SK-N-MC (cell line): ENCODE measurements around the gene C4orf50.
A peak's percentile ranks its signal among the peaks of the same experiment; 100 is the strongest.

Experiments used
- DNase-seq: peaks from one replicate; pipeline ENCODE4 v3.0.0-alpha.2; 2011; ENCODE audit warnings: low read depth, low spot score
- H3K27ac ChIP-seq: fragments of 200-600 bp; sonication (generic); 2 replicates; pipeline ENCODE4 v1.5.1; 2016; ENCODE audit warnings: mixed run types
- H3K36me3 ChIP-seq: fragments of 200-600 bp; sonication (generic); 2 replicates; pipeline ENCODE4 v1.6.1; 2017; ENCODE audit warnings: antibody characterized with exemption, low read length, mixed read lengths; ENCODE audit not compliant: insufficient read depth
- H3K4me3 ChIP-seq: fragments of 200-600 bp; sonication (generic); 2 replicates; pipeline ENCODE4 v1.5.1; 2016
- H3K9ac ChIP-seq: fragments of 200-600 bp; sonication (generic); 2 replicates; pipeline ENCODE4 v1.8.0; 2017; ENCODE audit warnings: mixed run types, mixed read lengths; ENCODE audit not compliant: insufficient read length
- H3K9me3 ChIP-seq: fragments of 200-600 bp; sonication (generic); 2 replicates; pipeline ENCODE4 v1.6.1; 2017; ENCODE audit warnings: low read depth, mild to moderate bottlenecking, antibody characterized with exemption, low read length, moderate library complexity, mixed read lengths
- EZH2 ChIP-seq: fragments of 200-600 bp; sonication (generic); IDR thresholded peaks from one replicate; pipeline ENCODE4 v1.6.1; 2017; ENCODE audit warnings: antibody characterized with exemption
- FOXP2 ChIP-seq: optimal IDR thresholded peaks from 2 replicates; pipeline ENCODE3; 2011; ENCODE audit warnings: mild to moderate bottlenecking, moderate library complexity; ENCODE audit not compliant: insufficient read depth; ENCODE audit errors: extremely low read length, control extremely low read depth
- POLR2AphosphoS5 ChIP-seq: IDR thresholded peaks from 2 replicates; pipeline ENCODE4 v1.6.1; 2012; ENCODE audit warnings: mild to moderate bottlenecking, low read depth, low read length, borderline replicate concordance

Gene C4orf50

GRCh38 chr4:5890063-5890727 lies 128.0 kb downstream of the C4orf50 start:
- Histone ChIP-seq H3K27ac (no peak overlapping the region), H3K9ac (no peak overlapping the region), H3K9me3 (no peaks in the 10 kb centered on the region), H3K36me3 (no peaks in the 10 kb centered on the region), H3K4me3 (no peak overlapping the region)
- no peak for DNase-seq
- TF ChIP-seq FOXP2 = no peak
- TF ChIP-seq EZH2 = no peak
- TF ChIP-seq POLR2AphosphoS5 = no peak

- Histone ChIP-seq H3K9me3 (no peaks in the 10 kb centered on the region), H3K9ac (no peak overlapping the region), H3K4me3 (no peak overlapping the region), H3K27ac (no peak overlapping the region), H3K36me3 (no peaks in the 10 kb centered on the region)
- no peak for TF ChIP-seq POLR2AphosphoS5
- no peak for TF ChIP-seq EZH2
- TF ChIP-seq FOXP2 = no peak
- DNase-seq = no peak
Measured at GRCh38 chr4:5889002-5889696, 129.1 kb downstream of the C4orf50 start.

- TF ChIP-seq EZH2 (no peak), FOXP2 (no peak), POLR2AphosphoS5 (no peak)
- Histone ChIP-seq H3K36me3 (no peaks in the 10 kb centered on the region), H3K9me3 (no peaks in the 10 kb centered on the region), H3K4me3 (peak overlapping the region; percentile 66), H3K9ac (no peak overlapping the region), H3K27ac (no peak overlapping the region)
- DNase-seq = no peak
Measured at GRCh38 chr4:5888222-5889001, 129.8 kb downstream of the C4orf50 start.

GRCh38 chr4:5887361-5888221 lies 130.6 kb downstream of the C4orf50 start:
- TF ChIP-seq FOXP2 (no peak), POLR2AphosphoS5 (no peak), EZH2 (no peak)
- Histone ChIP-seq H3K27ac (no peak overlapping the region), H3K4me3 (peak overlapping the region; percentile 66), H3K36me3 (no peaks in the 10 kb centered on the region), H3K9ac (no peak overlapping the region), H3K9me3 (no peaks in the 10 kb centered on the region)
- no peak for DNase-seq

GRCh38 chr4:5887011-5887360 lies 131.2 kb downstream of the C4orf50 start:
- no peak for TF ChIP-seq EZH2
- no peak for TF ChIP-seq POLR2AphosphoS5
- no peak for TF ChIP-seq FOXP2
- Histone ChIP-seq H3K36me3 (no peaks in the 10 kb centered on the region), H3K4me3 (no peak overlapping the region), H3K9ac (no peak overlapping the region), H3K27ac (no peak overlapping the region), H3K9me3 (no peaks in the 10 kb centered on the region)
- DNase-seq = no peak

- Histone ChIP-seq H3K36me3 (no peaks in the 10 kb centered on the region), H3K27ac (no peak overlapping the region), H3K9ac (no peak overlapping the region), H3K9me3 (no peaks in the 10 kb centered on the region), H3K4me3 (no peak overlapping the region)
- TF ChIP-seq POLR2AphosphoS5 = no peak
- no peak for TF ChIP-seq EZH2
- no peak for TF ChIP-seq FOXP2
- DNase-seq = no peak
Measured at GRCh38 chr4:5885733-5886132, 132.5 kb downstream of the C4orf50 start.

- no peak for DNase-seq
- no peaks in the 10 kb centered on the region for H3K36me3 ChIP-seq
- no peak for TF ChIP-seq POLR2AphosphoS5
- H3K9ac ChIP-seq = no peak overlapping the region
- H3K4me3 ChIP-seq = no peak overlapping the region
- H3K9me3 ChIP-seq = no peaks in the 10 kb centered on the region
- no peak overlapping the region for H3K27ac ChIP-seq
Measured at GRCh38 chr4:5884796-5885195, 133.4 kb downstream of the C4orf50 start.

- no peak overlapping the region for H3K9ac ChIP-seq
- no peak for TF ChIP-seq POLR2AphosphoS5
- no peaks in the 10 kb centered on the region for H3K36me3 ChIP-seq
- no peak for DNase-seq
- H3K9me3 ChIP-seq = no peaks in the 10 kb centered on the region
- H3K27ac ChIP-seq = no peak overlapping the region
- no peak overlapping the region for H3K4me3 ChIP-seq
Measured at GRCh38 chr4:5883916-5884315, 134.3 kb downstream of the C4orf50 start.
